ENCODE measurements around the gene SRP72. TPM values are rescaled to one million over a fixed set of nuclear protein-coding genes. Genes with fewer than 3 reads are reported as not detected.

Gene SRP72
- total and polyA plus RNA-seq, 2 donors (not counting 1 experiment from before 2014, with no cell fraction given) = 51.9 to 111 TPM

DNA sequence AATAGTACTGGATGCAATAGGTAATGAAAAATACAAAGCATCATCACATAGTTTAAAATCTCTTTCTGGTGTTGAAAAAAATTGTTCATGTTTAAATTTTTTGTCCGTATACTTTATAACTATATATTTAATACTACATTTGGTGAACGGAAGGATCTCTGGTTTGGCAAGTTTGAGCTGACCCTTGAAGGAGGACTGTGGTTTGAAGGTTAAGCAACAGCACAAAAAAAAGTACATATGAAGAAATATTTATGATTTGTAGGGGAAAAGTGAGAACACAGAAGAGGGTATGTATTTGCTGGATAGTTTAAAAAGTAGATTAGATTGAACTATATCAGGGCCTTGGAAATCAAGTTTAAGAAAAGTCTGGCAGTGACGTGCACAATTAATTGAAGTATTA is 13.3 kb downstream of the SRP72 start:
- H3K79me2 ChIP-seq (ENCODE audit: control insufficient read depth, insufficient read depth, low read length) = peaks cover 11% of the 10 kb centered on the region
- H3K4me2 ChIP-seq (replicated peaks; ENCODE audit: low read depth, low read length, poor library complexity, severe bottlenecking) = no peak overlapping the region
- H3K27ac Mint-ChIP-seq = no peak overlapping the region
- no peaks in the 10 kb centered on the region for H3K4me1 ChIP-seq (ENCODE audit: control insufficient read depth in 2 of 2, insufficient read depth in 2 of 2, low read length in 2 of 2)
- DNase-seq (no peak), ATAC-seq (ENCODE audit: low read depth) (no peak)
- WGBS (ENCODE audit: insufficient coverage) = 100% methylated on average over 2 of the region's 3 CpGs
- intact Hi-C loops (cut with micrococcal nuclease) = no loop called here
- no peaks in the 10 kb centered on the region for H3K27me3 ChIP-seq (replicated peaks in 1 of 4; ENCODE audit: control extremely low read depth in 1 of 4, control insufficient read depth in 3 of 4, insufficient read depth in 4 of 4, low read length in 3 of 4)
- H3K4me3 Mint-ChIP-seq = no peak overlapping the region
- no peak overlapping the region for H3K9ac ChIP-seq (ENCODE audit: low read length)
- H3K27ac ChIP-seq (ENCODE audit: low read length in 2 of 2) = no peak overlapping the region
- no peaks in the 10 kb centered on the region for H4K20me1 ChIP-seq (ENCODE audit: control insufficient read depth, insufficient read depth, low read length, poor library complexity, severe bottlenecking)
- H3K36me3 ChIP-seq (replicated peaks in 1 of 2; ENCODE audit: control extremely low read depth in 1 of 2, control insufficient read depth in 1 of 2, extremely low read depth in 1 of 2, insufficient read depth in 2 of 2, low read length in 1 of 2) = peaks cover 0 to 78% of the 10 kb centered on the region in 2 experiments
- H3K4me1 Mint-ChIP-seq = no peaks in the 10 kb centered on the region
- no peaks in the 10 kb centered on the region for H3K9me3 ChIP-seq (ENCODE audit: control extremely low read depth in 1 of 3, control insufficient read depth in 2 of 3, insufficient read depth in 1 of 3, low read length in 2 of 3)
- no peak for TF ChIP-seq EZH2 (IDR thresholded peaks at IDR 0.05; ENCODE audit: borderline replicate concordance, insufficient read depth, low read depth, low read length, poor library complexity, severe bottlenecking)
- TF ChIP-seq, protein P1, sequence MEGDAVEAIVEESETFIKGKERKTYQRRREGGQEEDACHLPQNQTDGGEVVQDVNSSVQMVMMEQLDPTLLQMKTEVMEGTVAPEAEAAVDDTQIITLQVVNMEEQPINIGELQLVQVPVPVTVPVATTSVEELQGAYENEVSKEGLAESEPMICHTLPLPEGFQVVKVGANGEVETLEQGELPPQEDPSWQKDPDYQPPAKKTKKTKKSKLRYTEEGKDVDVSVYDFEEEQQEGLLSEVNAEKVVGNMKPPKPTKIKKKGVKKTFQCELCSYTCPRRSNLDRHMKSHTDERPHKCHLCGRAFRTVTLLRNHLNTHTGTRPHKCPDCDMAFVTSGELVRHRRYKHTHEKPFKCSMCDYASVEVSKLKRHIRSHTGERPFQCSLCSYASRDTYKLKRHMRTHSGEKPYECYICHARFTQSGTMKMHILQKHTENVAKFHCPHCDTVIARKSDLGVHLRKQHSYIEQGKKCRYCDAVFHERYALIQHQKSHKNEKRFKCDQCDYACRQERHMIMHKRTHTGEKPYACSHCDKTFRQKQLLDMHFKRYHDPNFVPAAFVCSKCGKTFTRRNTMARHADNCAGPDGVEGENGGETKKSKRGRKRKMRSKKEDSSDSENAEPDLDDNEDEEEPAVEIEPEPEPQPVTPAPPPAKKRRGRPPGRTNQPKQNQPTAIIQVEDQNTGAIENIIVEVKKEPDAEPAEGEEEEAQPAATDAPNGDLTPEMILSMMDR (IDR thresholded peaks at IDR 0.05) = no peak
- no peak overlapping the region for H3K4me3 ChIP-seq (ENCODE audit: control extremely low read depth in 1 of 5, extremely low read depth in 1 of 5, insufficient read depth in 1 of 5, low read depth in 2 of 5, low read length in 4 of 5)
- H3K9me3 Mint-ChIP-seq (ENCODE audit: insufficient read depth) = no peaks in the 10 kb centered on the region
- H2AFZ ChIP-seq (ENCODE audit: insufficient read depth, low read depth, low read length, poor library complexity, severe bottlenecking) = no peak overlapping the region
- CTCF ChIA-PET = interaction anchor here (1.6 kb wide), 1 partner anchor 12 kb away, joined by 3 read pairs; no protein-coding TSS in a partner anchor
- H3K27me3 Mint-ChIP-seq = no peaks in the 10 kb centered on the region
- POLR2A ChIA-PET = no interaction called here

DNA sequence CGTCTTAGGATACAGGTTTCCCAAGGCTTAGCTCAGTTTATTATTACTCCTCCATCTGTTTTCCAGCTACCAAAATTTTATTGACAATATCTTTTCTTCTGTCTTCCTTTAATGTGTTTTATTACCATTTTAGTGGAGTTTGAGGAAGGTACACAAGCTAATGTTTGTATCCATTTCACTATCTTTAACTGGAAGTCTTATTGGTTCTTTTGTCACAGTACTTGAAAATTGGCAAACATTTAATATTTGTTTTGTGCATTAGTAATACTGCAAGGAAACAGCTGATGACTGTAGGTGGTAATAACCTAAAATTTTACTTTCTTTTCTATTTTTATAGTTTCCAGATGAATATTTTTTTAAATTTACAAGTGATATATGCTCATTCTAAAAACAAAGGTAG is 28.8 kb downstream of the SRP72 start:
- intact Hi-C loops (cut with micrococcal nuclease) = no loop called here
- Histone ChIP-seq H3K79me2 (ENCODE audit: control insufficient read depth, insufficient read depth, low read length) (no peaks in the 10 kb centered on the region), H4K20me1 (ENCODE audit: control insufficient read depth, insufficient read depth, low read length, poor library complexity, severe bottlenecking) (no peaks in the 10 kb centered on the region), H3K9me3 (ENCODE audit: control extremely low read depth in 1 of 3, control insufficient read depth in 2 of 3, insufficient read depth in 1 of 3, low read length in 2 of 3) (no peaks in the 10 kb centered on the region), H3K27ac (ENCODE audit: low read length in 2 of 2) (no peak overlapping the region), H3K36me3 (replicated peaks in 1 of 2; ENCODE audit: control extremely low read depth in 1 of 2, control insufficient read depth in 1 of 2, extremely low read depth in 1 of 2, insufficient read depth in 2 of 2, low read length in 1 of 2) (peaks cover 2 to 54% of the 10 kb centered on the region in 2 experiments), H2AFZ (ENCODE audit: insufficient read depth, low read depth, low read length, poor library complexity, severe bottlenecking) (no peak overlapping the region), H3K4me2 (replicated peaks; ENCODE audit: low read depth, low read length, poor library complexity, severe bottlenecking) (no peak overlapping the region), H3K9ac (ENCODE audit: low read length) (no peak overlapping the region), H3K27me3 (replicated peaks in 1 of 4; ENCODE audit: control extremely low read depth in 1 of 4, control insufficient read depth in 3 of 4, insufficient read depth in 4 of 4, low read length in 3 of 4) (no peaks in the 10 kb centered on the region), H3K4me1 (ENCODE audit: control insufficient read depth in 2 of 2, insufficient read depth in 2 of 2, low read length in 2 of 2) (no peaks in the 10 kb centered on the region), H3K4me3 (ENCODE audit: control extremely low read depth in 1 of 5, extremely low read depth in 1 of 5, insufficient read depth in 1 of 5, low read depth in 2 of 5, low read length in 4 of 5) (no peak overlapping the region)
- TF ChIP-seq, protein P1 (IDR thresholded peaks at IDR 0.05) = no peak
- no peak for TF ChIP-seq EZH2 (IDR thresholded peaks at IDR 0.05; ENCODE audit: borderline replicate concordance, insufficient read depth, low read depth, low read length, poor library complexity, severe bottlenecking)
- no CpG with 5 or more reads among the region's 1 CpG for WGBS (ENCODE audit: insufficient coverage)
- Mint-ChIP-seq H3K27ac (no peak overlapping the region), H3K9me3 (ENCODE audit: insufficient read depth) (no peaks in the 10 kb centered on the region), H3K4me1 (no peaks in the 10 kb centered on the region), H3K27me3 (no peaks in the 10 kb centered on the region), H3K4me3 (no peak overlapping the region)
- ChIA-PET POLR2A (no interaction called here), CTCF (no interaction called here)
- ATAC-seq (ENCODE audit: low read depth) (no peak), DNase-seq (no peak)
